AG08395 (cell line): ENCODE data around the gene NUTM1.
"Not testable (repeated sequence)": the region's sequence is repeated elsewhere in the genome, so short reads cannot be mapped to it uniquely, and the experiment has no call there.

Experiments used
- DNase-seq: peaks from one replicate; pipeline ENCODE4 v3.0.0; 2012; ENCODE audit warnings: mixed read lengths, low spot score

The NUTM1 gene

GRCh38 chr15:34337557-34338306, 5.4 kb upstream of the NUTM1 start, which contains the start of gene SLC12A6:
Gene SLC12A6 (minus strand): TSS chr15:34337781. CDS start chr15:34336680, 1,101 bp downstream.
- peak; percentile 98 for DNase-seq

DNA sequence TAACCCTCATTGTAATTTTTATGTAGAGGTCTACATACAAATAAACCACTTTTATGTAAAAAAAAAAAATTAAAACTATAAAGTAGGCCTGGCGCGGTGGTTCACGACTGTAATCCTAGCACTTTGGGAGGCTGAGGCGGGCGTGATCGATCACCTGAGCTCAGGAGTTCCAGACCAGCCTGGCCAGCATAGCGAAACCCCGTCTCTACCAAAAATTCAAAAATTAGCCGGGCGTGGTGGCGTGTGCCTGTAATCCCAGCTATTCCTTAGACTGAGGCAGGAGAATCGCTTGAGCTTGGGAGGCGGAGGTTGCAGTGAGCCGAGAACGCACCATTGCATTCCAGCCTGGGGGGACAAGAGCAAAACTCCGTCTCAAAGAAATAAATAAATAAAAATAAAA, 4.8 kb upstream of the NUTM1 start:
- DNase-seq: no peak

DNA sequence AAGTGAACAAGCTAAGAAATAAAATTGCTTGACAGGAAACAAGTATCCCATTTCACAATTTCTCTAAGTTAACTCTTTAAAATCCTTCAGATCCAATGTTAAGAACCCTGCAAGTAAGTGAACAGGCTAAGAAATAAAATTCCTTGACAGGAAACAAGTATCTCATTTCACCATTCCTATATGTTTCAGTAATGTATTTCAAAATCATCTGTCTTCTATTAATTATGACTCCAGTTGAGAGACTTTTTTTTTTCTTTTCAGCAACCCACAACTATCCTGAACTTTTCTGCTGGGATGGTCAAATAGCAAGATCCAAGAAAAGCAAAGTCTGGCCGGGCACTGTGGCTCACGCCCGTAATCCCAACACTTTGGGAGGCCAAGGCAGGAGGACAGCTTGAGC, 3.2 kb upstream of the NUTM1 start:
- DNase-seq: no peak

- DNase-seq: no peak
Observed at GRCh38 chr15:34341381-34342212, 1.5 kb upstream of the NUTM1 start.

DNA sequence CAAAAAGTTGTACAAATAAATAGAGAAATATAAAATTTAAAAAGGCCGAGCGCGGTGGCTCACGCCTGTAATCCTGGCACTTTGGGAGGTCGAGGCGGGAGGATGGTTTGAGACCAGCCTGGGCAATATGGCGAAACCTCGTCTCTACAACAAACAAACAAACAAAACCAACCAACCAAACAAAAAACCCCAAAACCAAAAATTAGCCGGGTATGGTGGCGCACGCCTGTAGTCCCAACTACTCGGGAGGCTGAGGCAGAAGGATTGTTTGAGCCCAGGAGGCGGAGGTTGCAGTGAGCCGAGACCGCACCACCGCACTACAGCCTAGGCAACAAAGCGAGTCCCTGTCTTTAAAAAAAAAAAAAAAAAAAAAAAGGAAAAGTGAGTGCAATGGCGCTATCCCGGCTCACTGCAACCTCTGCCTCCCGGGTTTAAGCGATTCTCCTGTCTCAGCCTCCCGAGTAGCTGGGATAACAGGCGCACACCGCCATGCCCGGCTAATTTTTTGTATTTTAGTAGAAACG, 840 bp upstream of the NUTM1 start:
- not testable (repeated sequence) for DNase-seq

DNA sequence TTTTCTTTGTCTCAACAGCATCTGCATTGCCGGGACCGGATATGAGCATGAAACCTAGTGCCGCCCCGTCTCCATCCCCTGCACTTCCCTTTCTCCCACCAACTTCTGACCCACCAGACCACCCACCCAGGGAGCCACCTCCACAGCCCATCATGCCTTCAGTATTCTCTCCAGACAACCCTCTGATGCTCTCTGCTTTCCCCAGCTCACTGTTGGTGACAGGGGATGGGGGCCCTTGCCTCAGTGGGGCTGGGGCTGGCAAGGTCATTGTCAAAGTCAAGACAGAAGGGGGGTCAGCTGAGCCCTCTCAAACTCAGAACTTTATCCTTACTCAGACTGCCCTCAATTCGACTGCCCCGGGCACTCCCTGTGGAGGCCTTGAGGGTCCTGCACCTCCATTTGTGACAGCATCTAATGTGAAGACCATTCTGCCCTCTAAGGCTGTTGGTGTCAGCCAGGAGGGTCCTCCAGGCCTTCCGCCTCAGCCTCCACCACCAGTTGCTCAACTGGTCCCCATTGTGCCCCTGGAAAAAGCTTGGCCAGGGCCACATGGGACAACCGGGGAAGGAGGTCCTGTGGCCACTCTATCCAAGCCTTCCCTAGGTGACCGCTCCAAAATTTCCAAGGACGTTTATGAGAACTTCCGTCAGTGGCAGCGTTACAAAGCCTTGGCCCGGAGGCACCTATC, 5.0 kb downstream of the NUTM1 start:
- DNase-seq: no peak

- DNase-seq: no peak
Observed at GRCh38 chr15:34348735-34349300, 5.7 kb downstream of the NUTM1 start.

DNA sequence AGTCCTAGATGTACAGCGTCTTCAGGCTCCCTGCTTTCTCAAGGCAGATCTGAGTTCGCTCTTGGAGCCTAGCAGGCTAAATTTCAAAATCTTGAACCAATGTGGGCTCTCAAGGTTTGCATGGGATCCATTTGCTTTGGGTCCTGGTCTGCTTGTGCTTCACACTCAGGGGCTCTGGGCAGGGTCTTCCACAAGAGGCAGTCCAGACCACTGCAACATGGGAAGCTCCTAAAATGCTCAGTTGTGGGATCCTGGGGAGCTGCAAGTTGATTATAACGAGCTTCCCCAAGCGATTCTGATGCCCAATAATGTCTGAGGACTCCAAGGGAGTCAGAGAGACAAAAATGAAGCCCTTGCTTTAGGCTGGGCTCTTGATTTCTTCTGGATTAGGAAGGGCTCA, 6.7 kb downstream of the NUTM1 start:
- no peak for DNase-seq

GRCh38 chr15:34352996-34353395, 9.9 kb downstream of the NUTM1 start:
- DNase-seq: not testable (repeated sequence)

DNA sequence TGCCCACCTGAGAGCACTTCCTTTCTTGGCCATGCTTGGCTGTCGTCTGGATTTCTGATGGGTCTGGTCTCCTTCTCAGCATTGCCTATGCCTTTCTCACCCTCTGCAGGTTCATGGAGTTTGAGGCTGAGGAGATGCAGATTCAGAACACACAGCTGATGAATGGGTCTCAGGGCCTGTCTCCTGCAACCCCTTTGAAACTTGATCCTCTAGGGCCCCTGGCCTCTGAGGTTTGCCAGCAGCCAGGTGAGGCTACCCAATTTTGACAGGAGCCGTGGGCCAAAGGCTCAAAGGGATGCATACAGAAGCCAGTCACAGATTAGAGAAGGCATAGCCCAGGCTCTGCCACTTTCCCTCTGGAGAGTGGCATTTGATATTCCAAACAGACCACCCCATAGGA, 10.5 kb downstream of the NUTM1 start:
- no peak for DNase-seq

DNA sequence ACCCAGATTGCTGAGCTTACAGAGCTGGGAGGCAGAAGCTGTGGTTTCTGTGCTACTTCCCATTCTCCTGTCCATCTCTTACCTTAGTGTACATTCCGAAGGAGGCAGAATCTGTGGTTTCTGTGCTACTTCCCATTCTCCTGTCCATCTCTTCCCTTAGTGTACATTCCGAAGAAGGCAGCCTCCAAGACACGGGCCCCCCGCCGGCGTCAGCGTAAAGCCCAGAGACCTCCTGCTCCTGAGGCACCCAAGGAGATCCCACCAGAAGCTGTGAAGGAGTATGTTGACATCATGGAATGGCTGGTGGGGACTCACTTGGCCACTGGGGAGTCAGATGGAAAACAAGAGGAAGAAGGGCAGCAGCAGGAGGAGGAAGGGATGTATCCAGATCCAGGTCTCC, 11.2 kb downstream of the NUTM1 start:
- no peak for DNase-seq

- no peak for DNase-seq
Observed at GRCh38 chr15:34355241-34355640, 12.1 kb downstream of the NUTM1 start.

GRCh38 chr15:34357653-34358052, 14.5 kb downstream of the NUTM1 start:
- no peak for DNase-seq

DNA sequence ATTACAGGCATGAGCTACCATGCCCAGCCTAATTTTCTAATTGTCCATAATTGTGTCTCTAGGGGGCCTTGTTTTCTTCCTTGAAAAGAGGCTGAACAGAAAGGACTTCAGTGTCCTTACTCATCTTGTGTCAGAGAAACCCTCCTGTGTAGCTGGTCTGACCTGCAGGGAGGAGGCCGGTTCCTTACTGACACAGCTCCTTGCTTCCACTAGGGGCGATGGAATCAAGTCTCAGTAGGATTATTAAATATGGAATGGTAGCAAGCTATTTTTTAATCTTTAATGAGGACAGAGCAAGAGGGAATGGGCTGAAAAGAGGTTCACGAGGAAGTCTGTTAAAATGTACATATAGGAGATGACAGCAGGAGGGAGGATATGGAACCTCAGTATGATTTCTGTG, 15.3 kb downstream of the NUTM1 start:
- DNase-seq: peak; percentile 17

DNA sequence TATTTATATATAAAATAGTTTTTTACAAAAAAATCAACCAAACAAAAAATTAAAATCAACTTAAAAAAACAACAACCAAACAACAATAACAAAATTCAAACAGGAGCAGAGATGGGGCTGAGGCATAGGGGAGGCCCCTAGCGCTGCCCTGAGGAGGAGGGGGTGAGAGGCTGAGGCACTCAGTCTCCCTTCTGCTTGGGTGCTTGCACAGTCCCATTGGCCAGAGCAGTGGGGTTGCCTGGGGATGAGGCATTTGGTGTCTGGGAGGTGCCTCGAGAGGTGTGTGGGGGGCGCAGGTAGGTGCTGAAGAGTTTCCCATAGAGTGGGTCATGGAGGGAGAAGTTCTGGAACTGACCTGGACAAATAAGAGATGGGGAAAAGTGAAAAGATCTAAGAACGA, 15.8 kb downstream of the NUTM1 start:
- no peak for DNase-seq

DNA sequence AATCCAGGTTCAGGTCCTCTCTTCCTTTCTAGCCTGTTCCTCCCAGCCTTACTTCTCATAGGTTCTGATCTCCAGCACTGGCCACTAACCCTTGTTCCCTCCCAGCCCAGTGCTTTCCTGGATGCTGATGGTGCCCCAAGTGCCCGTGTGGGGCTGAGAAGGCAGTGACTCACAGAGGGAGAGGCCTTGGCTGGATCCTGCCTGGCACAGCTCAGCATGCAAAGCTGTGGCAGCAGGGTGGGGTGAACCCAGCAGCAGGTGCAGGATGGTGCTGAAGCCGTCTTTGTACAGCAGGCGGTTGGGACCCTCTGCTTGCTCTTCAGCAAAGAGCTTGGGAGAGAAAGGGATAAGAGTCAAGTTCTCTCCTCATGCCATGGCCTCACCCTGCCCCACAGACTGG, 16.3 kb downstream of the NUTM1 start:
- no peak for DNase-seq

GRCh38 chr15:34360298-34360697, 17.2 kb downstream of the NUTM1 start:
- DNase-seq: peak; percentile 14

DNA sequence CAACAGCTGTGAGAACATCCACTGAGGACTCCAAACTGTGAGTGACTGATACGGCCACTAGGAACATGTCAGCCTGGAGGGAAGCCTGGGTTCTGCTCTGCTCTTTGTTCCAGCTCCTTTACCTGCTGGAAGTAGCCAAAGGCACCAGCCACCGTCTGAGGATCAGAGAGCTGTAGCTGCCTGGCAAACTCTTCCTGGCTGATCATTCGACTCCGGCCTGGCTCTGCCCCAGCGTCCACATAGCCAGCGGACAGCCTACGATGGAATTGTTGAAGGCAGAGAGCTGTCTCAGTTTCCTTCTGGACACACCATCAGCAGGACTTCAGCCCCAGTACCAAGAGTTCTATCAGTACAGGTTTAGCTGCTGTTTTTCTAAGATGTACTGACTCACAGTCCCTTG, 18.2 kb downstream of the NUTM1 start:
- no peak for DNase-seq

- no peak for DNase-seq
Observed at GRCh38 chr15:34362047-34362773, 19.1 kb downstream of the NUTM1 start.

DNA sequence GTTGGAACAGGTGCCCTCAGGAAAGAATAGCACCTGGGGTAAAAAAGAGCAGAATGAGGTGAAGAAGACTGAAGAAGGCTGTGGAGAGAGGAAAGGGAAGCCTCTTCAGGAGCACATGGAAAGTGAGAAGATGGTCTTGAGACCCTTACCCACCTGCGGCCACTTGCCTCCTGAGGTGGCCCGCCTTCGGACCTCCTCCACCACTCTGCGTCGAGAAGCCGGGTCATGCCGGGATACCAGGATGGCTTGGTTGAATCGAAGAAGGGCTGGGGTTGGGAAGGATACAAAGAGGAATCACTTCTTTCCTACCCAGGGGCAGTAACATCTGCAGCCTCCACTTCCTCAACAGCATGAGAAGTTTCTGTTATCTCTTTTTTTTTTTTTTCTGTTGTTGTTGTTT, 20.9 kb downstream of the NUTM1 start:
- DNase-seq: no peak

GRCh38 chr15:34365091-34365825, 22.1 kb downstream of the NUTM1 start:
- no peak for DNase-seq
